Fibroblast of villous mesenchyme (primary cell): Measurements from ENCODE around the gene PLCL1. TPM values are rescaled to one million over a fixed set of nuclear protein-coding genes. Genes with fewer than 3 reads are reported as not detected.

Experiments
- DNase-seq: peaks from one replicate; pipeline ENCODE4 v3.0.0-alpha.2; 2010; ENCODE audit warnings: low read depth
- H3K4me3 ChIP-seq: 2 replicates; pipeline ENCODE4 v1.5.1; 2011; ENCODE audit warnings: low read depth, mild to moderate bottlenecking, low read length
- total RNA-seq: library from RNA; depleted of rRNA; stranded (reverse); fragments of >200 nt; gene quantifications from 2 replicates; pipeline ENCODE4 v1.2.3, GENCODE V29; 2012
- TF ChIP-seq, protein P1 (sequence below): IDR thresholded peaks from 2 replicates; pipeline ENCODE4 v1.5.1; 2012; ENCODE audit warnings: low read depth, mild to moderate bottlenecking, low read length; ENCODE audit not compliant: insufficient read depth

PLCL1 gene
- total RNA-seq, 1 donor: 0.43 TPM

- DNase-seq: no peak
- H3K4me3 ChIP-seq: no peak overlapping the region
- TF ChIP-seq, protein P1, sequence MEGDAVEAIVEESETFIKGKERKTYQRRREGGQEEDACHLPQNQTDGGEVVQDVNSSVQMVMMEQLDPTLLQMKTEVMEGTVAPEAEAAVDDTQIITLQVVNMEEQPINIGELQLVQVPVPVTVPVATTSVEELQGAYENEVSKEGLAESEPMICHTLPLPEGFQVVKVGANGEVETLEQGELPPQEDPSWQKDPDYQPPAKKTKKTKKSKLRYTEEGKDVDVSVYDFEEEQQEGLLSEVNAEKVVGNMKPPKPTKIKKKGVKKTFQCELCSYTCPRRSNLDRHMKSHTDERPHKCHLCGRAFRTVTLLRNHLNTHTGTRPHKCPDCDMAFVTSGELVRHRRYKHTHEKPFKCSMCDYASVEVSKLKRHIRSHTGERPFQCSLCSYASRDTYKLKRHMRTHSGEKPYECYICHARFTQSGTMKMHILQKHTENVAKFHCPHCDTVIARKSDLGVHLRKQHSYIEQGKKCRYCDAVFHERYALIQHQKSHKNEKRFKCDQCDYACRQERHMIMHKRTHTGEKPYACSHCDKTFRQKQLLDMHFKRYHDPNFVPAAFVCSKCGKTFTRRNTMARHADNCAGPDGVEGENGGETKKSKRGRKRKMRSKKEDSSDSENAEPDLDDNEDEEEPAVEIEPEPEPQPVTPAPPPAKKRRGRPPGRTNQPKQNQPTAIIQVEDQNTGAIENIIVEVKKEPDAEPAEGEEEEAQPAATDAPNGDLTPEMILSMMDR: no peak
These were observed 297.7 kb downstream of the PLCL1 start for GRCh38 chr2:198102120-198102519.

DNA sequence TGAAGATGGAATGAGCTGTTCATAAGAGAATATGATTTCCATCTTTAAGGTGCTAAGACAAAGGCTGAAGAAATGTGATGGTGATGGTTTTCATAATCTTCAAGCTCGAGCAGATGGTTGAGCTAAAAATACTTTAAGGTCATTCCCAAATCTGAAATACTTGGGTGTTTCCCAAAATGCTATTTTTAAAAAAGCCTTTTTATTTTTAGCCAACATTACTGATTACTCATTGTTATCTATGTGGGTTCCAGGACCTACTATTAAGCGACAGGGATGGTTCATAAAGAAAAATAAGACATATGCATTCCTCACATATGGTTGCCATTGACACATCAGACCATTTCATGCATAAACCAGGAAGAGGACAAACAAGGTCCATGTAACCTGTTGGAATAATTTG is 298.5 kb downstream of the PLCL1 start:
- DNase-seq: no peak
- H3K4me3 ChIP-seq: no peak overlapping the region
- TF ChIP-seq, protein P1: no peak

DNA sequence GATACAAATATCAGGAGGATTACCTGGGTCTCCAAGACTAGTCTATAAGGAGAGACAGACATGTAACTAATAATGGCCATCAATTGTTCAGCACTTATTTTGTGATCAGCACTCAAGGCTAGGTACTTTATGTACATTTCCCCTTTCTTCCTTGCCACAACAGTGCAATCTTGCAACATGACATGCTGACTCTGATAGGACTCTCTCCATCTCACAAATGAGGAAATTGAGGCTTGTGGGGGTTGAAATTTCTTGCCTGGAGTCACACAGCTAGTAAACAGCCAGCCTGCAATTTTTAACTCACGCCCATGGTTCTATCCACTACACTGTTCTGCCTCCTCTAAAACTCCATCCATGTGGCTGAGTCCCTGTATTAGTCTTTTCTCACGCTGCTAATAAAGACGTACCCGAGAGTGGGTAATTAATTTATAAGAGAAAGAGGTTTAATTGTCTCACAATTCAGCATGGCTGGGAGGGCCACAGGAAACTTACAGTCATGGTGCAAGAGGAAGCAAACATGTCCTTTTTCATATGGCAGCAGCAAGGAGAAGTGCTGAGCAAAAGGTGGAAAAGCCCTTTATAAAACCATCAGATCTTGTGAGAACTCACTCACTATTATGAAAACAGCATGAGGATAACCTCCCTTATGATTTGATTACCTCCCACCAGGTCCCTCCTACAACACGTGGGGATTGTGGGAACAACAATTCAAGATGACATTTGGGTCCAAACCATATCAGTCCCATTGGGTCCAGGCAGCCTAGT is 302.4 kb downstream of the PLCL1 start:
- no peak for DNase-seq
- TF ChIP-seq, protein P1: no peak
- no peak overlapping the region for H3K4me3 ChIP-seq

- H3K4me3 ChIP-seq: no peak overlapping the region
- TF ChIP-seq, protein P1: no peak
- DNase-seq: no peak
These were observed 308.9 kb downstream of the PLCL1 start for GRCh38 chr2:198113316-198113715.

GRCh38 chr2:198114064-198114463 is 309.7 kb downstream of the PLCL1 start:
- DNase-seq: no peak
- TF ChIP-seq, protein P1: no peak
- H3K4me3 ChIP-seq: no peak overlapping the region

- DNase-seq: no peak
- TF ChIP-seq, protein P1: no peak
- H3K4me3 ChIP-seq: no peak overlapping the region
These were observed 310.8 kb downstream of the PLCL1 start for GRCh38 chr2:198115201-198115600.

GRCh38 chr2:198116756-198117155 is 312.4 kb downstream of the PLCL1 start:
- TF ChIP-seq, protein P1: no peak
- no peak overlapping the region for H3K4me3 ChIP-seq
- no peak for DNase-seq
